DOHH2 (cell line): ENCODE measurements around the gene UPF1.

ENCODE experiments used
- H3F3A ChIP-seq: fragments of 200-600 bp; sonication (generic), shearing (Covaris generic); 2 replicates; pipeline ENCODE4 v1.6.0; 2016; ENCODE audit warnings: antibody characterized with exemption, mild to moderate bottlenecking; ENCODE audit not compliant: control insufficient read depth, insufficient read depth
- H3K27ac ChIP-seq: fragments of 200-600 bp; sonication (generic); 2 replicates; pipeline ENCODE4 v1.5.1; 2014; ENCODE audit warnings: low read depth, mild to moderate bottlenecking, low read length, moderate library complexity
- H3K27me3 ChIP-seq: fragments of 200-600 bp; sonication (generic); 2 replicates; pipeline ENCODE4 v1.6.1; 2014; ENCODE audit warnings: mild to moderate bottlenecking, low read length, mixed read lengths; ENCODE audit not compliant: control insufficient read depth
- H3K36me3 ChIP-seq: fragments of 200-600 bp; sonication (generic); 2 replicates; pipeline ENCODE4 v1.6.1; 2014; ENCODE audit warnings: mild to moderate bottlenecking, low read length, moderate library complexity, mixed read lengths; ENCODE audit not compliant: control insufficient read depth
- H3K4me1 ChIP-seq: fragments of 200-600 bp; sonication (generic); 2 replicates; pipeline ENCODE4 v1.6.1; 2014; ENCODE audit warnings: mild to moderate bottlenecking, low read length, mixed read lengths; ENCODE audit not compliant: control insufficient read depth
- H3K4me2 ChIP-seq: fragments of 200-600 bp; sonication (generic); 2 replicates; pipeline ENCODE4 v1.6.0; 2014; ENCODE audit warnings: mild to moderate bottlenecking, low read length, moderate library complexity
- H3K4me3 ChIP-seq: fragments of 200-600 bp; sonication (generic); 2 replicates; pipeline ENCODE4 v1.5.1; 2014; ENCODE audit warnings: mild to moderate bottlenecking, low read length, mixed read lengths
- H3K79me2 ChIP-seq: fragments of 200-600 bp; sonication (generic); 2 replicates; pipeline ENCODE4 v1.6.1; 2014; ENCODE audit warnings: mild to moderate bottlenecking, low read length, mixed read lengths; ENCODE audit not compliant: control insufficient read depth
- H3K9me2 ChIP-seq: fragments of 200-600 bp; sonication (generic); replicated peaks from 2 replicates; pipeline ENCODE4 v1.6.1; 2014; ENCODE audit warnings: mild to moderate bottlenecking, low read length, mixed read lengths; ENCODE audit not compliant: control insufficient read depth
- H3K9me3 ChIP-seq: fragments of 200-600 bp; sonication (generic); 2 replicates; pipeline ENCODE4 v1.6.1; 2014; ENCODE audit warnings: antibody characterized with exemption, low read length, mixed read lengths; ENCODE audit not compliant: control insufficient read depth, insufficient read depth
- H4K20me1 ChIP-seq: fragments of 200-600 bp; sonication (generic); 2 replicates; pipeline ENCODE4 v1.6.0; 2014; ENCODE audit warnings: low read depth, mild to moderate bottlenecking, antibody characterized with exemption, low read length, moderate library complexity; ENCODE audit not compliant: control insufficient read depth, insufficient read depth
- EZH2phosphoT487 ChIP-seq: fragments of 200-600 bp; sonication (generic); IDR thresholded peaks from 2 replicates; pipeline ENCODE4 v1.6.1; 2017; ENCODE audit warnings: borderline replicate concordance, mild to moderate bottlenecking, antibody characterized with exemption, low read length, moderate library complexity, mixed read lengths
- TF ChIP-seq, protein P1 (sequence below): fragments of 200-600 bp; sonication (generic); IDR thresholded peaks from one replicate; pipeline ENCODE4 v1.5.1; 2014; ENCODE audit warnings: antibody characterized with exemption, mild to moderate bottlenecking, low read depth, low read length; ENCODE audit not compliant: poor library complexity, severe bottlenecking

UPF1 gene

GRCh38 chr19:18905513-18906236, 73.9 kb downstream of the UPF1 start:
- peaks cover 36% of the 10 kb centered on the region for H3K36me3 ChIP-seq
- no peaks in the 10 kb centered on the region for H3K79me2 ChIP-seq
- H3K4me3 ChIP-seq: no peak overlapping the region
- no peak for TF ChIP-seq EZH2phosphoT487
- TF ChIP-seq, protein P1, sequence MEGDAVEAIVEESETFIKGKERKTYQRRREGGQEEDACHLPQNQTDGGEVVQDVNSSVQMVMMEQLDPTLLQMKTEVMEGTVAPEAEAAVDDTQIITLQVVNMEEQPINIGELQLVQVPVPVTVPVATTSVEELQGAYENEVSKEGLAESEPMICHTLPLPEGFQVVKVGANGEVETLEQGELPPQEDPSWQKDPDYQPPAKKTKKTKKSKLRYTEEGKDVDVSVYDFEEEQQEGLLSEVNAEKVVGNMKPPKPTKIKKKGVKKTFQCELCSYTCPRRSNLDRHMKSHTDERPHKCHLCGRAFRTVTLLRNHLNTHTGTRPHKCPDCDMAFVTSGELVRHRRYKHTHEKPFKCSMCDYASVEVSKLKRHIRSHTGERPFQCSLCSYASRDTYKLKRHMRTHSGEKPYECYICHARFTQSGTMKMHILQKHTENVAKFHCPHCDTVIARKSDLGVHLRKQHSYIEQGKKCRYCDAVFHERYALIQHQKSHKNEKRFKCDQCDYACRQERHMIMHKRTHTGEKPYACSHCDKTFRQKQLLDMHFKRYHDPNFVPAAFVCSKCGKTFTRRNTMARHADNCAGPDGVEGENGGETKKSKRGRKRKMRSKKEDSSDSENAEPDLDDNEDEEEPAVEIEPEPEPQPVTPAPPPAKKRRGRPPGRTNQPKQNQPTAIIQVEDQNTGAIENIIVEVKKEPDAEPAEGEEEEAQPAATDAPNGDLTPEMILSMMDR: no peak
- H3F3A ChIP-seq: no peaks in the 10 kb centered on the region
- no peak overlapping the region for H3K27ac ChIP-seq
- H3K9me2 ChIP-seq: no peaks in the 10 kb centered on the region
- no peak overlapping the region for H3K4me2 ChIP-seq
- no peaks in the 10 kb centered on the region for H3K9me3 ChIP-seq
- no peaks in the 10 kb centered on the region for H4K20me1 ChIP-seq
- H3K27me3 ChIP-seq: no peaks in the 10 kb centered on the region
- no peaks in the 10 kb centered on the region for H3K4me1 ChIP-seq

DNA sequence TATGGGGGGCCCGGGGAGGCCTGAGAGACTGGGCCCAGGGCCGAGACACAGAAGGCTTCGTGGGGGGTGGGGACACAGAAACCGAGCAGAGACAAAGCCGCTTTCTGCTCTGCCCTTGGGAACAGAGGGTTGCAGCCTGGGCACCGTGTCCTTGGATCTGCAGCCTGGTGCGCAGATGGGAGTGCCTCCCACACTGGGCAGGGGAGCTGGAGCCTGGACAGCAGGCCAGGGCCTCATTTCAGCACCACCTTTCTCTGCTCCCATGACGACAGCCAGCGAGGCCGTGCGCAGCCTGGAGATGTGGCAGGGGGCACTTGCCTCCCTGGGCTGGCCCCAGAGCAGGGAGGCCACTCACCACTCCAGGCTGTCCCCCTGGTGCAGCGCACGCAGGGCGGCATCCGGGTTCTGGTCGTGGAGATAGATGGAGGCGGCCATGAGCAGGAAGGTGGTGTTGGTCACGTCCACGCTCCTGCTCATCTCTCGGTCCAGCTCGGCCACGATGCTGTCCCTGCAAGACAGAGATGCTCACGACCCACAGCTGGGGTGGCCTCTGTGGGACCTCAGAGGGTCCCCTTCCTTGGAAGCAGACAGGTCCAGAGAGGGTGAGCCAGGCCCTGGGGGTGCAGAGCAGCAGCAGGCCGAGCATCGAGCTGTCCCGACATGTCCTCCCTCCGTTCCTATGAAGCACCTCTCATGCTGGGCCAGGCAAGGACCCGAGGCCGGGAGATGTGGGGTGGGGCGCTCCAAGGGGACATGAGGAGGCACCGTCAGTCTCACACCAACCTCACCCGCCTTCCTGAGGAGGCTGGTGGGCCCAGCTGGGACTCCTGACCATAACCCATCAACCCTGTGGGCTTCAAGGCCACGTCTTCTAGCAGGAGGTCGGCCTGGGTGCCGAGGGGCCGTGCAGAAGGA, 75.1 kb downstream of the UPF1 start:
- Histone ChIP-seq H3K4me3 (no peak overlapping the region), H3K79me2 (no peaks in the 10 kb centered on the region), H3F3A (no peaks in the 10 kb centered on the region), H3K27me3 (no peaks in the 10 kb centered on the region), H3K9me3 (no peaks in the 10 kb centered on the region), H3K4me2 (no peak overlapping the region), H3K4me1 (no peaks in the 10 kb centered on the region), H4K20me1 (no peaks in the 10 kb centered on the region), H3K9me2 (no peaks in the 10 kb centered on the region), H3K36me3 (peaks cover 38% of the 10 kb centered on the region), H3K27ac (no peak overlapping the region)
- TF ChIP-seq, protein P1: no peak
- no peak for TF ChIP-seq EZH2phosphoT487

DNA sequence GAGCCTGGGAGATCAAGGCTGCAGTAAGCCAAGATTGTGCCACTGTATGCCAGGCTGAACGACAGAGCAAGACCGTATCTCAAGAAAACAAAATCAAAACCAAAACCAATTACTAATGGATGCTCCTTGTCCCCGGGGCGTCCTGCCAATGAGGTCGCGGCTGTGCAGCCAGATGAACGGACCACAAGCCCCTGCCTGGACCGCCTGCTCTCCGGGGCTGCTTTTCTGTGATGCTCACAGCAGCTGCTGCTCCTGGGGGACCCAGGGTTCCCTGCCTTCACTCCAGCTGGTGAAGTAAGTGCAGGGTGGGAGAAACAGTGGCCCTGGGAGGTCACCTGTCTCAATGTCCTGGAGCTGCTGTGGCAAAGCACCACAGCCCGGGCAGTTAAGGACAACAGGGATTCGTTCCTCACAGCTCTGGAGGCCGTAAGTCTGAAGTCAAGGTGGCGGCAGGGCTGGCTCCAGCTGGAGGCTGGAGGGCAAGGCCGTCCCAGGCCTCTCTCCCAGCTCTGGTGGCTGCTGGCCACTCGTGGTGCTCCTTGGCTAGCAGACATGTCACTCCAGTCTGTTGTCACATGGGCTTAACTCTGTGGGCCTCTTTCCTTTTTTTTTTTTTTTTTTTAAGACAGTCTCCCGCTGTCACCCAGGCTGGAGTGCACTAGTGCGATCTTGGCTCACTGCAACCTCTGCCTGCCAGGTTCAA, 77.3 kb downstream of the UPF1 start:
- TF ChIP-seq, protein P1: no peak
- TF ChIP-seq EZH2phosphoT487: no peak
- H3K9me3 ChIP-seq: no peaks in the 10 kb centered on the region
- peaks cover 15% of the 10 kb centered on the region for H3K79me2 ChIP-seq
- peaks cover 52% of the 10 kb centered on the region for H3K36me3 ChIP-seq
- no peak overlapping the region for H3K4me3 ChIP-seq
- no peaks in the 10 kb centered on the region for H3K4me1 ChIP-seq
- no peaks in the 10 kb centered on the region for H3F3A ChIP-seq
- no peaks in the 10 kb centered on the region; the same call in 1 of the 2 replicates for H4K20me1 ChIP-seq
- no peaks in the 10 kb centered on the region for H3K27me3 ChIP-seq
- no peak overlapping the region for H3K27ac ChIP-seq
- H3K4me2 ChIP-seq: no peak overlapping the region
- H3K9me2 ChIP-seq: no peaks in the 10 kb centered on the region
